ENCODE results near the gene PRX. TPM values are rescaled to one million over a fixed set of nuclear protein-coding genes. Genes with fewer than 3 reads are reported as not detected.

The PRX gene
- total RNA-seq, 1 experiment from 2014 or later = 0.77 TPM

- no peak for DNase-seq (ENCODE audit: low spot score)
Measured at GRCh38 chr19:40366697-40367561, 46.2 kb downstream of the PRX start.

- DNase-seq (ENCODE audit: low spot score) = peak; percentile 52
Measured at GRCh38 chr19:40365613-40366401, 47.4 kb downstream of the PRX start.

DNA sequence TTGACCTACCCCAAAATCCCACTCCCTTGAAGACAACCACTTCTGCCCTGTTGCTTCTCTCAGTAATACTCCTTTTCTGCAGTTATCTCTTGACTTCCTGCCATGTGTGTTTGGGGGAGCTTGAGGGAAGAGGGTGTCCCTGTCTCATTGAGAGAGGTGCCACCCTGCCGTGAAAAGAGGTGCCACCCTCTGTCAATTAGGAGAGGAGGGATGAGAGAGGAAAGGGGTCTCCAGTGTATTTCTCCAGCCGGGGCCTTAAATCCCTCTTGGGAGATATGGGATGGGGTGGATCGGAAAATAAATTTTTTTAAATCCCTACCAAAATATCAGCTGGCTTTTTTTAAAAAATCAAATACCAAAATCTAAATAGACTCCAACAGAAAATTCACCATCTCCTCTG, 48.2 kb downstream of the PRX start:
- DNase-seq (ENCODE audit: low spot score) = no peak

DNA sequence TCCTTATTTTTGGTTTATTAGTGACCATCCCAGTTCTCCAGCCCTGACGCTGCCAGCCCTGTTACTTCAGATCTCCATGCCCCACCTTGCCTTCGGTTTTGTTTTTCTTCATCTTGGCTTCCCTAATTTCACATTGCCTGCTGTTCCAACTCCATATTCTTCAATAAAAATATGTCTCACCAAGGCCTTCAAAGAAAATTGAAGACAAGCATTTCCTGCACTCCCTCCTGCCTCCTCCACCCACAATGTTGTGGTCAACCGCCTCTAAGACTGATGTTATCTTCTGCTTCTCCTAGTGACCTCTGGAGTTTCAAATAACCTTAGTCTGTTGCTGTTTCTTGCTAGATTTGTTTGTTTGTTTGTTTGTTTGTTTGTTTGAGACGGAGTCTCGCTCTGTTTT, 50.1 kb downstream of the PRX start:
- DNase-seq (ENCODE audit: low spot score) = no peak

- no peak for DNase-seq (ENCODE audit: low spot score)
Measured at GRCh38 chr19:40362160-40362559, 51.0 kb downstream of the PRX start.

- no peak for DNase-seq (ENCODE audit: low spot score)
Measured at GRCh38 chr19:40360708-40361241, 52.4 kb downstream of the PRX start.

GRCh38 chr19:40360020-40360707, 53.0 kb downstream of the PRX start:
- DNase-seq (ENCODE audit: low spot score) = no peak

DNA sequence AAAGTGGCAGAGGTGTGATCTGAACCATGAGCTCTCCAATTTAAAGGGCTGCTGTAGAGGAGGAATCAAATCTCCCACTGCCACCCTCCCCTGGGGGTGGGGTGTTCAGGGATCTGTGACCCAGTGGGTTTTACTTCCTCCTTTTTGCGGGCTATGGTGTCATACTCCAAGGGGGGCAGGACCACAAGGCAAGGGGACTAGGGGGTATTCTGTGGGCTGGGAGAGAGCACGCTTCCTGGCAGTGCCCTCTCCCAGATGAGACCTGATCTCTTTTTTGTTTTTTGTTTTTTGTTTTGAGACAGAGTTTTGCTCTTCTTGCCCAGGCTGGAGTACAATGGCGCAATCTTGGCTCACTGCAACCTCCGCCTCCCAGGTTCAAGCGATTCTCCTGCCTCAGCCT, 54.4 kb downstream of the PRX start:
- DNase-seq (ENCODE audit: low spot score) = no peak

GRCh38 chr19:40357640-40358039, 55.5 kb downstream of the PRX start:
- peak; percentile 34 for DNase-seq (ENCODE audit: low spot score)

DNA sequence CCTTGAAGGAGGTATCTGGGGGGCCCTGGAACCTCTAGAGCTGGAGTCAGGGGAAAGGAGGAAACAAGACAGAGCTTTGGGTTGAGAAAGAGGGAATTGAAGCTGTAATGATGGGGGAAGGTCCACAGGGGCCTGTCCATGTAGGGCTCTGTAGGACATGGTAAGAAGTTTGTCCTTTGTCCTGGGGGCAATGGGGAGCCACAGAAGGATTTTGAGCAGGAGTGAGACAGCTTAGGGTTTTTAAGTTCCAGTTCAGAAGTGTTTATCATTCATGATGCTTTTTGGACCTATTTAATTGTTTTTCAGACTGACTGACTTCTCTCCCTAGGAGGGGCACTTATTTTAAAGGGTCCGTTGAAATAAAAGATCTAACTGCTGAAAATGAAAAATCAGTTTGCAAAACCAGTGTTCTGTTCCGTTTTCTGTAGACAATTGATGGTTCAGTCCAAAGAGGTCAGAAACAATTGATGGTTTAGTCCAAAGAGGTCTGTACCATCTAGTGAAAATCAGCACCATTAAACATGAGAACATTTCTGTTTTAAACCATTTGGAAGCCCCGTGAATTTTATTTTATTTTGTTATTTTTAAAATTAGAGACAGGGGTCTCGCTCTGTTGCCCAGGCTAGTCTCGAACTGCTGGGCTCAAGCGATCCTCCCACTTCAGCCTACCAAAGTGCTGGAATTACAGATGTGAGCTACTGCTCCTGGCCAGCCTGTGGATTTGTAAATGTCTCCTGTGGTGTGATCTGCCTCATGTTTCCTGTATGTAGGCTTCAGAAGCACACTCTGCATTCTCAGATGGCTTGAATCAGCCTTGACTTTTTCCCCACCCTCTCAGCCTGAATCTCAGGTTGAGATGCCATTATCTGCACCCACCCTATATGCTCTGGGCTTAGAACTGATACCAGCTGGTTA, 56.2 kb downstream of the PRX start:
- DNase-seq (ENCODE audit: low spot score) = no peak

- no peak for DNase-seq (ENCODE audit: low spot score)
Measured at GRCh38 chr19:40355975-40356680, 57.0 kb downstream of the PRX start.

DNA sequence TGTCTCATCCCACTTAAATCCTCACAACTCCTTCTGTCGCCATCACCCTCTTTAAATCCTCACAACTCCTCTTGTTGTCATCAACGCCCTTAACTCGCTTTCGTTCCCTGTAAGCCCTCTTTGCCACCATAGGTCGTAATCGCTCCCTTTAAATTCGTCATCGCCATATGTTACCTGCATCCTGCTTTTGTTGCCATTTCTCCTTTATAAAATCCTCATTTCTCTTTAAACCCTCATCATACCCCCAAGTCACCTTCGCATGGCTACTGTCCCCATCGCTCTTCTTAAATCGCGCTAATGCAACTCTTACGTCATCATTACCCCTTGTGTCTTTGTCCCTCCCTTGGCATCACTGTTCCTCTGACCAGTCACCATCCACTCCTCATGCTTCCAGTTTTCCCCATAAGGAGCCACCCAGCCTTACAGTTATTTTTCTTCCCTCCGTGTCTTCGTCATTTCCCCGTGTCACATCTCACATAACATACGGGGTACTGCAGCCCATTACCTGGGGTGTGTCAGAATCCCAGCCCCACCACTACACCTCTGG, 64.1 kb downstream of the PRX start:
- no peak for DNase-seq (ENCODE audit: low spot score)

DNA sequence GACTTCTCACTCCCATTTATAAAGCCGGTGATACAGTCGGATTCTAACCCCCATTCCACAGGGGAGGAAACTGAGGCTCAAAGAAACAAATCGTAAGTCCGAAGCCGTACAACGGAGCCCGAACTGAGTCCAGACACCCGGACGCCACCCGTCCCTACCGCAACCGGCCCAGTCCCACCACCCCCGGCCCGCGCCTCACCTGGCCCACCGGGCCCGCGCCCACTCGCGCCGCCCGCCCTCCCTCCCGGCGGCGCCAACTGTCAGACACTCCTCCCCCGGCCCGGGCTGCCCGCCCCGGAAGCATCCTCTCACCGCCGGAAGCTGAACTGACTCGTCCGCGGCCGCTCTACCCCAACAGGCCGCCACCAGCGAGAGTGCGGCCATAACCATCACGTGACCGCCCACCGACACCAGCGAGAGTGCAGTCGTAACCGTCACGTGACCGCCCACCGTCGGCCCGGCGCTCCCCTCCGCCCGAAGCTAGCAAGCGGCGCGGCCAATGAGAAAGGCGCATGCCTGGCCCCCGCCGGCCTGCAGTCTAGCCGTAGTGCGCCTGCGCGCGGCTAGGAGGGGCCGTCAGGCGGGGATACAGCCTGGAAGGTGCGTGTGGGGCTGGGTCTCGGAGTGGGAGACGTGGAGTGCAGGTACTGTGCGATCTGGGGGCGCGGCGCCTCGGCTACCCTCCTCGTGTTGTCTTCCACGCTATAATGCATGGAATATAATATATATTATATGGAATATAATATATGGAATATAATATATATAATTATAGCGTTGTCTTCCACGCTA, 64.9 kb downstream of the PRX start, which contains the start of the genes C19orf47 and PLD3:
C19orf47 (minus strand) TSS at position 273 of the 789 bp plus-strand sequence. CDS start 6,540 bp downstream, outside the sequence.
PLD3 (plus strand) TSS at position 571 of the 789 bp plus-strand sequence. CDS start 17,789 bp downstream, outside the sequence.
- peak; percentile 99 for DNase-seq (ENCODE audit: low spot score)

- DNase-seq (ENCODE audit: low spot score) = no peak
Measured at GRCh38 chr19:40344422-40344821, 68.8 kb downstream of the PRX start.

Other genes starting within 250 kb of the PRX start
- 1.3 and 4.3 TPM in 2 replicates for gene MAP3K10, start 222.0 kb downstream of the PRX start, total RNA-seq (2014; rRNA removed; shearing (Covaris generic))
- not detected in 2 replicates for gene TTC9B, start 195.0 kb downstream of the PRX start, total RNA-seq (2014; rRNA removed; shearing (Covaris generic))
- gene CCNP, start 186.7 kb downstream of the PRX start, total RNA-seq (2014; rRNA removed; shearing (Covaris generic)) = not detected in 2 replicates
- 51.0 and 59.2 TPM in 2 replicates for gene AKT2, start 128.0 kb downstream of the PRX start, total RNA-seq (2014; rRNA removed; shearing (Covaris generic))
- 4.3 and 4.4 TPM in 2 replicates for gene C19orf47, start 65.0 kb downstream of the PRX start, total RNA-seq (2014; rRNA removed; shearing (Covaris generic))
- 212 and 308 TPM in 2 replicates for gene PLD3, start 64.7 kb downstream of the PRX start, total RNA-seq (2014; rRNA removed; shearing (Covaris generic))
- gene HIPK4, start 23.2 kb downstream of the PRX start, total RNA-seq (2014; rRNA removed; shearing (Covaris generic)) = not detected in 2 replicates
- gene SERTAD1, start 12.6 kb upstream of the PRX start, total RNA-seq (2014; rRNA removed; shearing (Covaris generic)) = 14.8 and 15.4 TPM in 2 replicates
- 21.3 and 21.4 TPM in 2 replicates for gene SERTAD3, start 31.0 kb upstream of the PRX start, total RNA-seq (2014; rRNA removed; shearing (Covaris generic))
- 433 and 572 TPM in 2 replicates for gene BLVRB, start 52.4 kb upstream of the PRX start, total RNA-seq (2014; rRNA removed; shearing (Covaris generic))
- gene SPTBN4, start 53.6 kb upstream of the PRX start, total RNA-seq (2014; rRNA removed; shearing (Covaris generic)) = 0.23 and 0.56 TPM in 2 replicates
- 26.6 and 30.9 TPM in 2 replicates for gene SHKBP1, start 163.5 kb upstream of the PRX start, total RNA-seq (2014; rRNA removed; shearing (Covaris generic))
- 4.7 and 5.6 TPM in 2 replicates for gene LTBP4, start 188.0 kb upstream of the PRX start, total RNA-seq (2014; rRNA removed; shearing (Covaris generic))